ENCODE measurements around the gene STX19. TPM values are rescaled to one million over a fixed set of nuclear protein-coding genes. Genes with fewer than 3 reads are reported as not detected.

The STX19 gene
- total RNA-seq, 1 experiment from 2014 or later = not detected

GRCh38 chr3:93992207-93992606 lies 36.2 kb downstream of the STX19 start:
- intact Hi-C loops (cut with micrococcal nuclease; ENCODE audit: unreplicated experiment) = no loop called here

GRCh38 chr3:93991631-93992030 lies 36.8 kb downstream of the STX19 start:
- TF ChIP-seq CTCF (conservative IDR thresholded peaks at IDR 0.05; ENCODE audit: low read depth, low read length) (no peak), EZH2 (IDR thresholded peaks at IDR 0.05; ENCODE audit: borderline replicate concordance, low read depth, low read length, poor library complexity, severe bottlenecking) (no peak)
- POLR2A ChIA-PET (ENCODE audit: low non-redundant PET) = no interaction called here
- no TSS peak for BruUV-seq (replicated peaks)
- Histone ChIP-seq H3K4me3 (ENCODE audit: low read depth, low read length, poor library complexity, severe bottlenecking) (no peak overlapping the region), H3K27me3 (replicated peaks; ENCODE audit: insufficient read depth, low read depth, low read length, poor library complexity) (no peaks in the 10 kb centered on the region), H3K9me3 (ENCODE audit: low read depth, low read length, poor library complexity, severe bottlenecking) (no peaks in the 10 kb centered on the region), H3K4me1 (ENCODE audit: insufficient read depth, low read length, poor library complexity, severe bottlenecking) (peaks cover 17% of the 10 kb centered on the region), H3K27ac (ENCODE audit: low read depth, low read length, poor library complexity, severe bottlenecking) (no peak overlapping the region), H3K36me3 (ENCODE audit: insufficient read depth, low read length, poor library complexity, severe bottlenecking) (no peaks in the 10 kb centered on the region)
- intact Hi-C loops (cut with micrococcal nuclease; ENCODE audit: unreplicated experiment) = no loop called here
- no peak for DNase-seq (ENCODE audit: low spot score)
- CTCF ChIA-PET = no interaction called here

More at GRCh38 chr3:93992207-93992606, 36.2 kb downstream of the STX19 start:
- Histone ChIP-seq H3K9me3 (ENCODE audit: low read depth, low read length, poor library complexity, severe bottlenecking) (no peaks in the 10 kb centered on the region), H3K27ac (ENCODE audit: low read depth, low read length, poor library complexity, severe bottlenecking) (no peak overlapping the region), H3K4me1 (ENCODE audit: insufficient read depth, low read length, poor library complexity, severe bottlenecking) (peaks cover 17% of the 10 kb centered on the region), H3K27me3 (replicated peaks; ENCODE audit: insufficient read depth, low read depth, low read length, poor library complexity) (no peaks in the 10 kb centered on the region), H3K36me3 (ENCODE audit: insufficient read depth, low read length, poor library complexity, severe bottlenecking) (no peaks in the 10 kb centered on the region), H3K4me3 (ENCODE audit: low read depth, low read length, poor library complexity, severe bottlenecking) (no peak overlapping the region)
- TF ChIP-seq EZH2 (IDR thresholded peaks at IDR 0.05; ENCODE audit: borderline replicate concordance, low read depth, low read length, poor library complexity, severe bottlenecking) (no peak), CTCF (conservative IDR thresholded peaks at IDR 0.05; ENCODE audit: low read depth, low read length) (no peak)
- ChIA-PET POLR2A (ENCODE audit: low non-redundant PET) (no interaction called here), CTCF (no interaction called here)
- no peak for DNase-seq (ENCODE audit: low spot score)
- no TSS peak for BruUV-seq (replicated peaks)

GRCh38 chr3:93989241-93989640 lies 39.2 kb downstream of the STX19 start:
- Histone ChIP-seq H3K36me3 (ENCODE audit: insufficient read depth, low read length, poor library complexity, severe bottlenecking) (no peaks in the 10 kb centered on the region), H3K9me3 (ENCODE audit: low read depth, low read length, poor library complexity, severe bottlenecking) (no peaks in the 10 kb centered on the region), H3K4me3 (ENCODE audit: low read depth, low read length, poor library complexity, severe bottlenecking) (no peak overlapping the region), H3K4me1 (ENCODE audit: insufficient read depth, low read length, poor library complexity, severe bottlenecking) (peaks cover 25% of the 10 kb centered on the region), H3K27ac (ENCODE audit: low read depth, low read length, poor library complexity, severe bottlenecking) (no peak overlapping the region), H3K27me3 (replicated peaks; ENCODE audit: insufficient read depth, low read depth, low read length, poor library complexity) (no peaks in the 10 kb centered on the region)
- POLR2A ChIA-PET (ENCODE audit: low non-redundant PET) = interaction anchor here (0.6 kb wide), 1 partner anchor 74 kb away, joined by 8 read pairs; no protein-coding TSS in a partner anchor
- no TSS peak for BruUV-seq (replicated peaks)
- TF ChIP-seq EZH2 (IDR thresholded peaks at IDR 0.05; ENCODE audit: borderline replicate concordance, low read depth, low read length, poor library complexity, severe bottlenecking) = no peak
- no peak for TF ChIP-seq CTCF (conservative IDR thresholded peaks at IDR 0.05; ENCODE audit: low read depth, low read length)
- intact Hi-C loops (cut with micrococcal nuclease; ENCODE audit: unreplicated experiment) = no loop called here
- CTCF ChIA-PET = no interaction called here
- no peak for DNase-seq (ENCODE audit: low spot score)

All from A673 (cell line).